ENCODE measurements around the gene CEL. TPM values are rescaled to one million over a fixed set of nuclear protein-coding genes. Genes with fewer than 3 reads are reported as not detected.
"Not testable (repeated sequence)": the region's sequence is repeated elsewhere in the genome, so short reads cannot be mapped to it uniquely, and the experiment has no call there.

The CEL gene
- total and polyA plus RNA-seq, 2 donors: 0.76 to 3.2 TPM

DNA sequence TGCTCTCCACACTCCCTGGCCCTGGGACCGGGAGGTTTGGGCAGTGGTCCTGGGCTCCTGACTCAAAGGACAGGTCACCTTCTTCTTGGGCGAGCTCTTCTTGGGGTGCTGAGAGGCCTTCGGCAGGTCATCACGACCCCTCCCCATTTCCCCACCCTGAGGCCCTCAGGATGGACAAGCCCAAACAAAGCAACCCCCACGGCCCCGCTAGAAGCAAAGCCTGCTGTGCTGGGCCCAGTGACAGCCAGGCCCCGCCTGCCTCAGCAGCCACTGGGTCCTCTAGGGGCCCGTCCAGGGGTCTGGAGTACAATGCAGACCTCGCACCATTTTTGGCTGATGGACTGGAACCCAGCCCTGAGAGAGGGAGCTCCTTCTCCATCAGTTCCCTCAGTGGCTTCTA, 21.9 kb downstream of the CEL start:
- H3K4me3 ChIP-seq (ENCODE audit: low read length in 2 of 2); H3K36me3 ChIP-seq (ENCODE audit: control insufficient read depth in 2 of 2, insufficient read depth in 2 of 2, low read length in 1 of 2); H3K9me3 ChIP-seq (ENCODE audit: control insufficient read depth in 2 of 2, insufficient read depth in 1 of 2, low read length in 1 of 2); H3K27me3 ChIP-seq (ENCODE audit: control insufficient read depth in 2 of 2, insufficient read depth in 1 of 2, low read length in 1 of 2); DNase-seq (ENCODE audit: low read depth in 6 of 9, low spot score in 9 of 9); H3K27ac ChIP-seq (ENCODE audit: low read depth in 1 of 2, low read length in 1 of 2); H3K4me1 ChIP-seq (ENCODE audit: control insufficient read depth in 2 of 2, insufficient read depth in 2 of 2, low read length in 2 of 2): not testable (repeated sequence)
- WGBS: 72% methylated on average over 9 of the region's 9 CpGs

DNA sequence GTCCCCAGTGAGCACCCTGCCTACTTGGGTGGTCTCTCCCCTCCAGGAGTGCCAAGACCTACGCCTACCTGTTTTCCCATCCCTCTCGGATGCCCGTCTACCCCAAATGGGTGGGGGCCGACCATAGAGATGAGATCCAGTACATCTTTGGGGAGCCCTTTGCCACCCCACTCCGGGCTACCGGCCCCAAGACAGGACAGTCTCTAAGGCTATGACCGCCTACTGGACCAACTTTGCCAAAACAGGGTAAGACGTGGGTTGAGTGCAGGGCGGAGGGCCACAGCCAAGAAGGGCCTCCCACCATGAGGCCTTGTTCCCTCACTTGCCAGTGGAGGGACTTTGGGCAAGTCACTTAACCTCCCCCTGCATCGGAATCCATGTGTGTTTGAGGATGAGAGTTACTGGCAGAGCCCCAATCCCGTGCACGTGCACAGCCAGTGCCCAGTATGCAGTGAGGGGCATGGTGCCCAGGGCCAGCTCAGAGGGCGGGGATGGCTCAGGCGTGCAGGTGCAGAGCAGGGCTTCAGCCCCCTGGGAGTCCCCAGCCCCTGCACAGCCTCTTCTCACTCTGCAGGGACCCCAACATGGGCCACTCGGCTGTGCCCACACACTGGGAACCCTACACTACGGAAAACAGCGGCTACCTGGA, 24.6 kb downstream of the CEL start:
- not testable (repeated sequence) for H3K4me3 ChIP-seq (ENCODE audit: low read length in 2 of 2); H3K27me3 ChIP-seq (ENCODE audit: control insufficient read depth in 2 of 2, insufficient read depth in 1 of 2, low read length in 1 of 2); H3K4me1 ChIP-seq (ENCODE audit: control insufficient read depth in 2 of 2, insufficient read depth in 2 of 2, low read length in 2 of 2); DNase-seq (ENCODE audit: low read depth in 6 of 9, low spot score in 9 of 9); H3K9me3 ChIP-seq (ENCODE audit: control insufficient read depth in 2 of 2, insufficient read depth in 1 of 2, low read length in 1 of 2); H3K36me3 ChIP-seq (ENCODE audit: control insufficient read depth in 2 of 2, insufficient read depth in 2 of 2, low read length in 1 of 2); H3K27ac ChIP-seq (ENCODE audit: low read depth in 1 of 2, low read length in 1 of 2)
- WGBS: 98% methylated on average over 17 of the region's 17 CpGs

DNA sequence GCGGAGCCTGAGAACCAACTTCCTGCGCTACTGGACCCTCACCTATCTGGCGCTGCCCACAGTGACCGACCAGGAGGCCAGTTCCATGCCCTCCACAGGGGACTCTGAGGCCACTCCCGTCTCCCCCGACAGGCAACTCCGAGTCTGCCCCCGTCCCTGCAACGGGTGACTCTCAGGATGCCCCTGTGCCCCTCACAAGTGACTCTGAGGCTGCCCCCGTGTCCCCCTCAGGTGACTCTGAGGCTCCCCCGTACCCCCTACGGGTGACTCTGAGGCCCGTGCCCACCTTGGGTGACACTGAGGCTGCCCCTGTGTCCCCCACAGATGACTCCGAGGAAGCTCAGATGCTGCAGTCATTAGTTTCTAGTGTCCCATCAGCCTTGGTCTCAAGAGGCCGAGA, 25.1 kb downstream of the CEL start:
- H3K9me3 ChIP-seq (ENCODE audit: control insufficient read depth in 2 of 2, insufficient read depth in 1 of 2, low read length in 1 of 2): no peaks in the 10 kb centered on the region
- H3K27me3 ChIP-seq (ENCODE audit: control insufficient read depth in 2 of 2, insufficient read depth in 1 of 2, low read length in 1 of 2): no peaks in the 10 kb centered on the region
- H3K36me3 ChIP-seq (ENCODE audit: control insufficient read depth in 2 of 2, insufficient read depth in 2 of 2, low read length in 1 of 2): no peaks in the 10 kb centered on the region
- H3K4me3 ChIP-seq (ENCODE audit: low read length in 2 of 2): no peak overlapping the region
- no peak for DNase-seq (ENCODE audit: low read depth in 6 of 9, low spot score in 9 of 9)
- WGBS: 89% methylated on average over 15 of the region's 15 CpGs
- no peak overlapping the region for H3K27ac ChIP-seq (ENCODE audit: low read depth in 1 of 2, low read length in 1 of 2)
- peaks cover 2 to 5% of the 10 kb centered on the region in 2 donors for H3K4me1 ChIP-seq (ENCODE audit: control insufficient read depth in 2 of 2, insufficient read depth in 2 of 2, low read length in 2 of 2)

DNA sequence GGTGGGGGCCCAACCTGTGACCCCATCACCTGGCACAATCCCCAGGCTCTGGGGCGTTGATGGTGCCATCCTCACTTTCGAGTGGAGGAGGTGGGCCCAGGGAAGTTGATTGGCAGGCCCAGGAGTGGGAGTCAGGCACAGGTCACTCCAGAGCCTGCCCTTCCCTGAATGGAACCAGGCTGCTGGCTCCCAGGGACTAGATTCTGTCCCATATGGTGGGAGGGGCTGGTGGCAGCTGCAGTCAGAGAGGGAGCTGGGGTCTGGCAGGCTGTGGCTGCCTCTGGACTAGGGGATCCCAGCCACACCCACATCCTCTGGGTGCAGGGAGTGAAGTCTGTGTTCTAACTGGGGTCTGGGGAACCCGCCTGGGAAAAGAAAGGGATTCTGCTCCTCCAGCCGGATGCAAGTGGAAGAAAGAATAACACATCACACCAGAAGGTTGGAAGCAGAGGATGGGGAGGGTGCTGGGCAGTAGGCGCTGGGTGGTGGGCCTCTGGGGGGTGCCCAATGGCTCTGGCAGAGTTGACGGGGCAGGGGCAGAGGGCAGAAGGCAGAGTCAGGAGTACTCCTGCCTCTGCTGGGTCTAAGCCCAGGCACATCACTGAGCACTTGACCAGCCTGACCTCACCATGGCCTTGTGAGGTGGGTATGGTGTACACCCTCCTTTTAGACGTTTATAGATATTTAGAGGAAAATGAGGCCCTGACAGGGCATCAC, 25.8 kb downstream of the CEL start:
- H3K9me3 ChIP-seq (ENCODE audit: control insufficient read depth in 2 of 2, insufficient read depth in 1 of 2, low read length in 1 of 2): no peaks in the 10 kb centered on the region
- H3K4me3 ChIP-seq (ENCODE audit: low read length in 2 of 2): no peak overlapping the region
- H3K4me1 ChIP-seq (ENCODE audit: control insufficient read depth in 2 of 2, insufficient read depth in 2 of 2, low read length in 2 of 2): peaks cover 2 to 4% of the 10 kb centered on the region in 2 donors
- 94% methylated on average over 7 of the region's 7 CpGs for WGBS
- no peak for DNase-seq (ENCODE audit: low read depth in 6 of 9, low spot score in 9 of 9)
- H3K27me3 ChIP-seq (ENCODE audit: control insufficient read depth in 2 of 2, insufficient read depth in 1 of 2, low read length in 1 of 2): no peaks in the 10 kb centered on the region
- H3K27ac ChIP-seq (ENCODE audit: low read depth in 1 of 2, low read length in 1 of 2): no peak overlapping the region
- no peaks in the 10 kb centered on the region for H3K36me3 ChIP-seq (ENCODE audit: control insufficient read depth in 2 of 2, insufficient read depth in 2 of 2, low read length in 1 of 2)

DNA sequence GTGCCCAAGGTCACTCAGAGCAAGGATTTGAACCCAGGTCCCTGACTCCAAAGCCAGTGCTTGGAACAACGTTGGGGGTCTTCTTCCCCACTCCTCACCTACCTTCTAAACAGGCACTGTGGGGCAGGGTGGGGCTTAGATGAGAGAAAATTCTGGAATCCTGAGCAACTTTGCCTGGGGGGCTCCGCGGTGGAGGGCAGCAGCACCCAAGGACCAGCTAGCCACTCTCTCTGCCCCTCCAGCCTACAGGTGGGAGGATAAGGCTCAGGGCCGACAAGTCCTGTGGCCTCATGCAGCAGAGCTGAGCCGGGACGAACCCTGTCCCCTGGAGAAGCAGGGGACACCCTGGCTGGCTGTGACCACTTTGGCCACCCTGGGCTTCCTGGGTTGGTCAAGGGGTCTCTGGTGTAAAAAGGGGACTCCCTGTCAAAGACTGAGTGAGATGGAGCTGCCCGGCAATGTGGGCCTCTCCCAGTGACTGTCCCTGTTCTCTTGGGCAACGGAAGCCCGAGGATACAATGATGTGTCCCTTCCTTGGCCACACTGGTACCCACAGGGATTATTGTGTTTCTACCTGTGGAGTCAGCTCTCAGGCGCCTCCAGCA, 26.5 kb downstream of the CEL start:
- WGBS: 98% methylated on average over 10 of the region's 10 CpGs
- Histone ChIP-seq H3K4me1 (ENCODE audit: control insufficient read depth in 2 of 2, insufficient read depth in 2 of 2, low read length in 2 of 2) (peaks cover 2 to 4% of the 10 kb centered on the region in 2 donors), H3K9me3 (ENCODE audit: control insufficient read depth in 2 of 2, insufficient read depth in 1 of 2, low read length in 1 of 2) (no peaks in the 10 kb centered on the region), H3K36me3 (ENCODE audit: control insufficient read depth in 2 of 2, insufficient read depth in 2 of 2, low read length in 1 of 2) (no peaks in the 10 kb centered on the region), H3K4me3 (ENCODE audit: low read length in 2 of 2) (no peak overlapping the region), H3K27me3 (ENCODE audit: control insufficient read depth in 2 of 2, insufficient read depth in 1 of 2, low read length in 1 of 2) (no peaks in the 10 kb centered on the region), H3K27ac (ENCODE audit: low read depth in 1 of 2, low read length in 1 of 2) (no peak overlapping the region)
- DNase-seq (ENCODE audit: low read depth in 6 of 9, low spot score in 9 of 9): no peak

DNA sequence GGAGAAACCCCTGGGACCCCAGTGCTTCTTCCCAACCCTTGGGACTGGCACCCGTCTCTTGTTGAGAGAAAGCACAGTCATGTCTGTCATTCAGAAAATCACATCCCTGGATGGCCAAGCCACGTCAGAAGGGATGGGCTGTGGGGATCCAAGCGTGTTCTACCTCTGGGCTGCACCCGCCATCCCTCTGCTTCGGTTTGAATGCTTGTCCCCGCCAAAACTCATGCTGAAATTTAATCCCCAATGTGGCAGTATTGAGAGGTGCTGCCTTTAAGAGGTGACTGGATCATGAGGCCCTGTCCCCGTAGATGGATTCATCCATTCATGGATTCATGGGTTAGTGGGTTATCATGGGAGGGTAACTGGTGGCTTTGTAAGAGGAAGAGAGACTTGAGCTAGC, 27.0 kb downstream of the CEL start:
- no peak overlapping the region for H3K4me3 ChIP-seq (ENCODE audit: low read length in 2 of 2)
- no peak for DNase-seq (ENCODE audit: low read depth in 6 of 9, low spot score in 9 of 9)
- H3K36me3 ChIP-seq (ENCODE audit: control insufficient read depth in 2 of 2, insufficient read depth in 2 of 2, low read length in 1 of 2): no peaks in the 10 kb centered on the region
- 94% methylated on average over 7 of the region's 7 CpGs for whole genome bisulfite sequencing
- peaks cover 2 to 4% of the 10 kb centered on the region in 2 donors for H3K4me1 ChIP-seq (ENCODE audit: control insufficient read depth in 2 of 2, insufficient read depth in 2 of 2, low read length in 2 of 2)
- peak overlapping the region in 1 of 2 donors; percentile 37 for H3K27ac ChIP-seq (ENCODE audit: low read depth in 1 of 2, low read length in 1 of 2)
- H3K27me3 ChIP-seq (ENCODE audit: control insufficient read depth in 2 of 2, insufficient read depth in 1 of 2, low read length in 1 of 2): no peaks in the 10 kb centered on the region
- H3K9me3 ChIP-seq (ENCODE audit: control insufficient read depth in 2 of 2, insufficient read depth in 1 of 2, low read length in 1 of 2): no peaks in the 10 kb centered on the region

DNA sequence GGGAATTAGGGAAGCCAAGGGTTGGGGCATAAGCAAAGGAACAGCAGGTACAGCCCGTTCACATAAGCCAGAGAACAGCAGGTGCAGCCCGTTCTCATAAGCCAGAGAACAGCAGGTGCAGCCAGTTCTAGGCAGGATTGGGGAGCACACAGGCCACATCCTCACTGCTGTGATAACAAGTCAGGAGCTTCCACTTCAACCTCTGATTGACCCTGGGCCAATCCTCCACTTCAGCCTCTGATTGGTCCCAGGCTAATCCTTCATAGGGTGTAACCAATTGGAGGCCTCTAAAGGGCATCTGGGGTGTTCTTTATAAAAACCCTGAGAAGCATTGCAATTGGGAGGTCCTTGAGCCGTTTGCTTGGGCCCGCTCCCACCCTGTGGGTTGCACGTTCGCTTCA, 27.5 kb downstream of the CEL start:
- Histone ChIP-seq H3K4me1 (ENCODE audit: control insufficient read depth in 2 of 2, insufficient read depth in 2 of 2, low read length in 2 of 2) (peaks cover 2 to 4% of the 10 kb centered on the region in 2 donors), H3K27me3 (ENCODE audit: control insufficient read depth in 2 of 2, insufficient read depth in 1 of 2, low read length in 1 of 2) (no peaks in the 10 kb centered on the region), H3K27ac (ENCODE audit: low read depth in 1 of 2, low read length in 1 of 2) (peak overlapping the region in 1 of 2 donors; percentile 37), H3K9me3 (ENCODE audit: control insufficient read depth in 2 of 2, insufficient read depth in 1 of 2, low read length in 1 of 2) (no peaks in the 10 kb centered on the region), H3K4me3 (ENCODE audit: low read length in 2 of 2) (no peak overlapping the region), H3K36me3 (ENCODE audit: control insufficient read depth in 2 of 2, insufficient read depth in 2 of 2, low read length in 1 of 2) (no peaks in the 10 kb centered on the region)
- WGBS: 66% methylated on average over 6 of the region's 6 CpGs
- DNase-seq (ENCODE audit: low read depth in 6 of 9, low spot score in 9 of 9): peak in 4 of 9 donors; percentile 10 to 44 (median 19)

DNA sequence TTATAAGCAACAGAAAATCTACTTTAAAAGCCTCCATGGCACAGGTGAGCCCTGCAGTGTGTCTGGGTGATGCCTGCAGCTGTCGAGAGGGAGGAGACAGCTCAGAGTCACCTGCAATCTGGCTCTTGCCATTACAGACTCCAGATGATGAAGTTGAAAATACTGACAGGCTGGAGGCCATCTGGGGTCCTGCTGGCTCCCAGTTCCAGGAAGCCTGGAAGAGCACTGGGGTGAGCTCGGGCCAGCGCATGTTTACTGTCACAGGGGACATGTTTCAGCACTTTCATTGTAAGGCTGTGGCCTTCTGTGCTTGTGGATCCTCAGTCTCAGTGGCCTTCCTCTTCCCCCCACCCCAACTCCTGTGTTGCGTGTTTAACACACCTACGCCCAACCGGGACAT, 28.4 kb downstream of the CEL start:
- no peak overlapping the region for H3K27ac ChIP-seq (ENCODE audit: low read depth in 1 of 2, low read length in 1 of 2)
- no peak overlapping the region for H3K4me3 ChIP-seq (ENCODE audit: low read length in 2 of 2)
- H3K4me1 ChIP-seq (ENCODE audit: control insufficient read depth in 2 of 2, insufficient read depth in 2 of 2, low read length in 2 of 2): peaks cover 2 to 4% of the 10 kb centered on the region in 2 donors
- no peaks in the 10 kb centered on the region for H3K36me3 ChIP-seq (ENCODE audit: control insufficient read depth in 2 of 2, insufficient read depth in 2 of 2, low read length in 1 of 2)
- WGBS: 91% methylated on average over 6 of the region's 6 CpGs
- DNase-seq (ENCODE audit: low read depth in 6 of 9, low spot score in 9 of 9): no peak
- no peaks in the 10 kb centered on the region for H3K9me3 ChIP-seq (ENCODE audit: control insufficient read depth in 2 of 2, insufficient read depth in 1 of 2, low read length in 1 of 2)
- no peaks in the 10 kb centered on the region for H3K27me3 ChIP-seq (ENCODE audit: control insufficient read depth in 2 of 2, insufficient read depth in 1 of 2, low read length in 1 of 2)

DNA sequence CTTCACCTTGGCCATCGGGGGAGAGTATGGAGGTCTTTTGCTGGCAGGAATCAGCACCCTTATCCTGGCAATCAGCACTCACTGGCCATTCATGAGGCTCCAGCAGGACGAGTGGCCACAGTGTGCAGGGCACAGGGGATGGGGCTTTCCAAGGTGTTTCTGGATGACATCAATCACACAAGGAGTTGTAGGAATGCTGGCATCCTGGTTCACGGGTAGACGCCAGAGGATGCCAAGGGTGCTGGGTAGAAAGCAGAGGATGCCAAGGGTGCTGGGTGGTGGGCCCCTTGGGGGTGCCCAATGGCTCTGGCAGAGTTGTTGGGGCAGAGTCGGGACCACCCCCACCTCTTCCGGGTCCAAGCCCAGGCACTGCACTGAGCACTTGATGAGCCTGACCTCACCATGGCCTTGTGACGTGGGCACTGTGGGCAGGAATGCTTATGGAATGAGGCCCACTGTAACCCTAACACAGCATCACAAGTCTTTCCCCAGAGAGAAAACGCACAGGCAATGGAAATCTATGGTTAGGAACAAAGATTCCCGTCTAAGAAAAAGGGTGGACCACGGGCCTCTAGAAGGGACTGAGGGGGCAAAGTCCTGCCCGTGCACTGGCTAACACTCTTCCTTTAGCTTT, 29.1 kb downstream of the CEL start:
- H3K9me3 ChIP-seq (ENCODE audit: control insufficient read depth in 2 of 2, insufficient read depth in 1 of 2, low read length in 1 of 2): peaks cover 0 to 5% of the 10 kb centered on the region in 2 donors
- H3K27ac ChIP-seq (ENCODE audit: low read depth in 1 of 2, low read length in 1 of 2): no peak overlapping the region
- H3K4me1 ChIP-seq (ENCODE audit: control insufficient read depth in 2 of 2, insufficient read depth in 2 of 2, low read length in 2 of 2): peaks cover 2 to 4% of the 10 kb centered on the region in 2 donors
- H3K4me3 ChIP-seq (ENCODE audit: low read length in 2 of 2): no peak overlapping the region
- WGBS: 91% methylated on average over 11 of the region's 11 CpGs
- DNase-seq (ENCODE audit: low read depth in 6 of 9, low spot score in 9 of 9): no peak
- H3K27me3 ChIP-seq (ENCODE audit: control insufficient read depth in 2 of 2, insufficient read depth in 1 of 2, low read length in 1 of 2): no peaks in the 10 kb centered on the region
- H3K36me3 ChIP-seq (ENCODE audit: control insufficient read depth in 2 of 2, insufficient read depth in 2 of 2, low read length in 1 of 2): no peaks in the 10 kb centered on the region

Data from thymus (tissue), 11 donors.